ENCODE measurements around the gene CLCF1.
"Not testable (repeated sequence)": the region's sequence is repeated elsewhere in the genome, so short reads cannot be mapped to it uniquely, and the experiment has no call there.

Gene CLCF1

GRCh38 chr11:67405688-67406339 is 32.4 kb upstream of the CLCF1 start:
- TF ChIP-seq CTCF (IDR thresholded peaks at IDR 0.05; ENCODE audit: control extremely low read depth, extremely low read depth, low read depth, missing control alignments): no peak

DNA sequence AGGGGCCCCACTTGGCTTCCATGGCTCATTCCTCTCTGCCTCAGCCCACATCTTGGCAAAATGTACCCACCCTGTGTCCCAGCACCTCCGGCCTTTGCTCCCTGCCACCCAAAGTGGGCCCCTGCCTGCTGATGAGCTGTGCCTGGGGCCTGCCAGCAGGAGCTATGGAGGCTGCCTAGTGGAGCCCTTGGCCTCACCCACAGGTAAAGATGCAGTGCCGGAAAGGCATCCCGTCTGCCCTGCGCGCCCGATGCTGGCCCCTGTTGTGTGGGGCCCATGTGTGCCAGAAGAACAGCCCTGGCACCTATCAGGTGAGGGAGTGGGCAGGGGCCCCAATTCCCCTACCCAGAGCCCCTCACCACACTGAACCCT is 31.8 kb upstream of the CLCF1 start:
- no peak for DNase-seq (ENCODE audit: extremely low spot score)
- no peak for TF ChIP-seq CTCF (IDR thresholded peaks at IDR 0.05; ENCODE audit: control extremely low read depth, extremely low read depth, low read depth, missing control alignments)
- POLR2A ChIA-PET: interaction anchor here (0.5 to 1.5 kb wide), 3 partner anchors 60 to 88 kb away, joined by 3 to 4 read pairs (median 4); no protein-coding TSS in a partner anchor
- CTCF ChIA-PET: interaction anchor here (0.9 to 42.5 kb wide), 4 partner anchors 13 to 38 kb away, joined by 3 to 1573 read pairs (median 26); partner anchors contain the start of genes CLCF1, POLD4 and RPS6KB2

More at GRCh38 chr11:67405688-67406339, 32.4 kb upstream of the CLCF1 start:
- DNase-seq (ENCODE audit: extremely low spot score): no peak
- ChIA-PET POLR2A (interaction anchor here (1.5 kb wide), 1 partner anchor 81 kb away, joined by 4 read pairs; no protein-coding TSS in a partner anchor), CTCF (interaction anchor here (0.9 to 42.5 kb wide), 3 partner anchors 13 to 39 kb away, joined by 3 to 1573 read pairs (median 50); partner anchors contain the start of genes CLCF1 and POLD4)

- TF ChIP-seq CTCF (IDR thresholded peaks at IDR 0.05; ENCODE audit: control extremely low read depth, extremely low read depth, low read depth, missing control alignments): no peak
- no peak for DNase-seq (ENCODE audit: extremely low spot score)
- ChIA-PET CTCF (interaction anchor here (1.0 to 42.5 kb wide), 6 partner anchors 9 to 64 kb away, joined by 3 to 1573 read pairs (median 19); partner anchors contain the start of genes CLCF1, POLD4, RAD9A and RPS6KB2), POLR2A (interaction anchor here (0.5 to 1.5 kb wide), 5 partner anchors 9 to 87 kb away, joined by 3 to 4 read pairs (median 3); no protein-coding TSS in a partner anchor)
These were observed 31.3 kb upstream of the CLCF1 start for GRCh38 chr11:67404515-67405195.

DNA sequence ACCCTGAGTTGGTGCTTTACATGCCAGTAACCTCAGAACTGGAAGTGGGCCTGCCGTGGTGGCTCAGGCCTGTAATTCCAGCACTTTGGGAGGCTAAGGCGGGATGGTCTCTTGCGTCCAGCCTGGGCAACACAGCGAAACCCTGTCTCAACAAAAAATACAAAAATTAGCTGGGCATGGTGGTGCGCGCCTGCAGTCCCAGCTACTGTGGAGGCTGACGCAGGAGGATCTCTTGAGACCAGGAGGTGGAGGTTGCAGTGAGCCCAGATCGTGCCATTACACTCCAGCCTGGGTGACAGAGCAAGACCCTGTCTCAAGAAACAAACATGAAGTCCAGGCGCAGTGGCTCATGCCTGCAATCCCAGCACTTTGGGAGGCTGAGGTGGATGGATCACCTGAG is 29.7 kb upstream of the CLCF1 start:
- DNase-seq (ENCODE audit: extremely low spot score); POLR2A ChIA-PET: not testable (repeated sequence)
- CTCF ChIA-PET: interaction anchor here (1.0 to 42.5 kb wide), 7 partner anchors 8 to 86 kb away, joined by 3 to 1573 read pairs (median 22); partner anchors contain the start of genes CLCF1, POLD4 and TMEM134

- POLR2A ChIA-PET: interaction anchor here (0.5 to 1.7 kb wide), 10 partner anchors 11 to 410 kb away, joined by 3 to 22 read pairs (median 4); partner anchors contain the start of genes POLD4, PTPRCAP and RAD9A
- DNase-seq (ENCODE audit: extremely low spot score): not testable (repeated sequence)
- CTCF ChIA-PET: interaction anchor here (0.7 to 42.5 kb wide), 27 partner anchors 9 to 213 kb away, joined by 3 to 1573 read pairs (median 6); partner anchors contain the start of genes CLCF1, PITPNM1, POLD4 and PTPRCAP
These were observed 28.9 kb upstream of the CLCF1 start for GRCh38 chr11:67402192-67402839.

GRCh38 chr11:67401495-67402191 is 28.2 kb upstream of the CLCF1 start, which contains the start of gene PPP1CA:
Gene PPP1CA, minus strand, starts transcription at chr11:67401858. Its CDS starts 76 bp downstream, at chr11:67401782.
- POLR2A ChIA-PET: interaction anchor here (0.5 to 1.7 kb wide), 13 partner anchors 10 to 546 kb away, joined by 3 to 22 read pairs (median 4); partner anchors contain the start of genes POLD4, PTPRCAP and RAD9A

More at GRCh38 chr11:67401495-67402191, 28.2 kb upstream of the CLCF1 start, which contains the start of gene PPP1CA:
- peak; percentile 50 for TF ChIP-seq CTCF (IDR thresholded peaks at IDR 0.05; ENCODE audit: control extremely low read depth, extremely low read depth, low read depth, missing control alignments)
- peak; percentile 99 for DNase-seq (ENCODE audit: extremely low spot score)
- CTCF ChIA-PET: interaction anchor here (0.7 to 42.5 kb wide), 35 partner anchors 9 to 213 kb away, joined by 3 to 1573 read pairs (median 6); partner anchors contain the start of genes AIP, CDK2AP2, CLCF1 and PITPNM1

Measured in GM10248 (cell line).